ENCODE data around the gene OR52K2.
"Not testable (repeated sequence)": the region's sequence is repeated elsewhere in the genome, so short reads cannot be mapped to it uniquely, and the experiment has no call there.

OR52K2 gene

GRCh38 chr11:4464216-4465159 is 15.4 kb downstream of the OR52K2 start:
- Mint-ChIP-seq H3K36me3 (peaks cover 8% of the 10 kb centered on the region), H3K4me3 (no peak overlapping the region), H3K4me1 (peaks cover 15% of the 10 kb centered on the region), H3K27ac (no peak overlapping the region), H3K27me3 (peaks cover 4% of the 10 kb centered on the region), H3K9me3 (peaks cover 14% of the 10 kb centered on the region)
- CTCF ChIA-PET, result no interaction called here
- DNase-seq, result no peak

- peaks cover 10% of the 10 kb centered on the region for H3K4me1 Mint-ChIP-seq
- DNase-seq, result no peak
- peaks cover 8% of the 10 kb centered on the region for H3K36me3 Mint-ChIP-seq
- peaks cover 14% of the 10 kb centered on the region for H3K9me3 Mint-ChIP-seq
- H3K27me3 Mint-ChIP-seq, result peaks cover 4% of the 10 kb centered on the region
- H3K27ac Mint-ChIP-seq, result no peak overlapping the region
- H3K4me3 Mint-ChIP-seq, result no peak overlapping the region
- CTCF ChIA-PET, result no interaction called here
Observed at GRCh38 chr11:4465407-4465806, 16.3 kb downstream of the OR52K2 start.

- H3K27me3 Mint-ChIP-seq, result peaks cover 8% of the 10 kb centered on the region
- no peak for DNase-seq
- peaks cover 10% of the 10 kb centered on the region for H3K4me1 Mint-ChIP-seq
- CTCF ChIA-PET, result no interaction called here
- no peak overlapping the region for H3K27ac Mint-ChIP-seq
- H3K4me3 Mint-ChIP-seq, result no peak overlapping the region
- H3K9me3 Mint-ChIP-seq, result peaks cover 14% of the 10 kb centered on the region
- peaks cover 8% of the 10 kb centered on the region for H3K36me3 Mint-ChIP-seq
Observed at GRCh38 chr11:4466131-4466870, 17.2 kb downstream of the OR52K2 start.

GRCh38 chr11:4466871-4467442 is 17.9 kb downstream of the OR52K2 start:
- Mint-ChIP-seq H3K4me3 (no peak overlapping the region), H3K27ac (no peak overlapping the region), H3K27me3 (peaks cover 10% of the 10 kb centered on the region), H3K36me3 (peaks cover 8% of the 10 kb centered on the region), H3K9me3 (peaks cover 14% of the 10 kb centered on the region), H3K4me1 (peaks cover 10% of the 10 kb centered on the region)
- CTCF ChIA-PET, result no interaction called here
- no peak for DNase-seq

GRCh38 chr11:4467811-4468606 is 18.9 kb downstream of the OR52K2 start:
- H3K27me3 Mint-ChIP-seq, result peaks cover 10% of the 10 kb centered on the region

GRCh38 chr11:4479644-4480043 is 30.5 kb downstream of the OR52K2 start:
- Mint-ChIP-seq H3K4me3 (no peak overlapping the region), H3K4me1 (no peaks in the 10 kb centered on the region), H3K27ac (no peak overlapping the region), H3K9me3 (no peaks in the 10 kb centered on the region), H3K36me3 (no peaks in the 10 kb centered on the region), H3K27me3 (no peaks in the 10 kb centered on the region)
- DNase-seq, result no peak
- CTCF ChIA-PET, result no interaction called here

More at GRCh38 chr11:4467811-4468606, 18.9 kb downstream of the OR52K2 start:
- DNase-seq, result no peak
- Mint-ChIP-seq H3K27ac (no peak overlapping the region), H3K36me3 (peaks cover 8% of the 10 kb centered on the region), H3K4me3 (no peak overlapping the region), H3K9me3 (peaks cover 14% of the 10 kb centered on the region), H3K4me1 (peaks cover 10% of the 10 kb centered on the region)
- CTCF ChIA-PET, result no interaction called here

- no peaks in the 10 kb centered on the region for H3K9me3 Mint-ChIP-seq
- DNase-seq, result no peak
- H3K4me3 Mint-ChIP-seq, result no peak overlapping the region
- CTCF ChIA-PET, result no interaction called here
- no peak overlapping the region for H3K27ac Mint-ChIP-seq
- H3K36me3 Mint-ChIP-seq, result no peaks in the 10 kb centered on the region
- no peaks in the 10 kb centered on the region for H3K27me3 Mint-ChIP-seq
- H3K4me1 Mint-ChIP-seq, result no peaks in the 10 kb centered on the region
Observed at GRCh38 chr11:4480577-4481239, 31.6 kb downstream of the OR52K2 start.

- CTCF ChIA-PET, result no interaction called here
- H3K9me3 Mint-ChIP-seq, result no peaks in the 10 kb centered on the region
- H3K27me3 Mint-ChIP-seq, result no peaks in the 10 kb centered on the region
- no peak overlapping the region for H3K4me3 Mint-ChIP-seq
- no peak overlapping the region for H3K27ac Mint-ChIP-seq
- no peaks in the 10 kb centered on the region for H3K4me1 Mint-ChIP-seq
- H3K36me3 Mint-ChIP-seq, result no peaks in the 10 kb centered on the region
- DNase-seq, result no peak
Observed at GRCh38 chr11:4481240-4481582, 32.1 kb downstream of the OR52K2 start.

- no peak within 1 kb of the TSS for H3K4me3 Mint-ChIP-seq
- no peaks in the 10 kb centered on the region for H3K4me1 Mint-ChIP-seq
- no peaks in the 10 kb centered on the region for H3K36me3 Mint-ChIP-seq
- no peak for DNase-seq
- CTCF ChIA-PET, result interaction anchor here (0.8 to 1.2 kb wide), 2 partner anchors 10 to 11 kb away, joined by 3 read pairs; no protein-coding TSS in a partner anchor
- H3K9me3 Mint-ChIP-seq, result no peaks in the 10 kb centered on the region
- H3K27ac Mint-ChIP-seq, result no peak within 1 kb of the TSS
- peaks cover 5% of the 10 kb centered on the region for H3K27me3 Mint-ChIP-seq
Observed at GRCh38 chr11:4482445-4482844, 33.4 kb downstream of the OR52K2 start, which contains the start of gene OR52K1. Gene OR52K1 (plus strand): TSS chr11:4482646. CDS start chr11:4488901, 6,255 bp downstream.

GRCh38 chr11:4484310-4484709 is 35.2 kb downstream of the OR52K2 start:
- Mint-ChIP-seq H3K36me3 (no peaks in the 10 kb centered on the region), H3K27me3 (peaks cover 5% of the 10 kb centered on the region), H3K27ac (no peak overlapping the region), H3K4me3 (no peak overlapping the region), H3K4me1 (no peaks in the 10 kb centered on the region), H3K9me3 (no peaks in the 10 kb centered on the region)
- CTCF ChIA-PET, result no interaction called here
- DNase-seq, result no peak

- H3K4me1 Mint-ChIP-seq, H3K27ac Mint-ChIP-seq, DNase-seq, H3K36me3 Mint-ChIP-seq, H3K4me3 Mint-ChIP-seq, H3K27me3 Mint-ChIP-seq, H3K9me3 Mint-ChIP-seq: not testable (repeated sequence)
- CTCF ChIA-PET, result interaction anchor here (7.1 kb wide), 1 partner anchor 306 kb away, joined by 107 read pairs; no protein-coding TSS in a partner anchor
Observed at GRCh38 chr11:4491405-4491804, 42.3 kb downstream of the OR52K2 start.

- Mint-ChIP-seq H3K36me3 (no peaks in the 10 kb centered on the region), H3K27me3 (no peaks in the 10 kb centered on the region), H3K4me3 (no peak overlapping the region), H3K27ac (no peak overlapping the region), H3K9me3 (no peaks in the 10 kb centered on the region), H3K4me1 (peaks cover 4% of the 10 kb centered on the region)
- no peak for DNase-seq
- CTCF ChIA-PET, result interaction anchor here (1.0 to 7.1 kb wide), 3 partner anchors 10 to 307 kb away, joined by 3 to 107 read pairs (median 3); no protein-coding TSS in a partner anchor
Observed at GRCh38 chr11:4491878-4492606, 42.9 kb downstream of the OR52K2 start.

GRCh38 chr11:4493480-4493818 is 44.4 kb downstream of the OR52K2 start:
- Mint-ChIP-seq H3K27me3 (peaks cover 3% of the 10 kb centered on the region), H3K27ac (no peak overlapping the region), H3K36me3 (no peaks in the 10 kb centered on the region), H3K4me1 (peaks cover 4% of the 10 kb centered on the region), H3K4me3 (no peak overlapping the region), H3K9me3 (no peaks in the 10 kb centered on the region)
- CTCF ChIA-PET, result interaction anchor here (0.7 to 7.1 kb wide), 7 partner anchors 9 to 308 kb away, joined by 3 to 107 read pairs (median 3); partner anchors contain the start of gene OR52K1
- no peak for DNase-seq
